ENCODE measurements around the gene TCF3. TPM values are rescaled to one million over a fixed set of nuclear protein-coding genes. Genes with fewer than 3 reads are reported as not detected.

Gene TCF3
- total RNA-seq, 2 donors from 2014 or later = 18.5 to 28.7 TPM

- Histone ChIP-seq H3K9me3 (no peaks in the 10 kb centered on the region), H3K36me3 (no peaks in the 10 kb centered on the region), H3K27ac (no peak overlapping the region), H3K4me3 (no peak overlapping the region), H3K4me1 (no peaks in the 10 kb centered on the region), H3K27me3 (no peaks in the 10 kb centered on the region)
- DNase-seq (ENCODE audit: low spot score) = no peak
- TF ChIP-seq CTCF (IDR thresholded peaks at IDR 0.05) = no peak
These were observed 6.6 kb upstream of the TCF3 start for GRCh38 chr19:1659084-1659427.

- H3K4me1 ChIP-seq = peaks cover 0 to 4% of the 10 kb centered on the region in 2 donors
- no peak for DNase-seq (ENCODE audit: low spot score)
- no peaks in the 10 kb centered on the region for H3K9me3 ChIP-seq
These were observed 6.0 kb upstream of the TCF3 start for GRCh38 chr19:1658150-1659083.

GRCh38 chr19:1657746-1658145, 5.3 kb upstream of the TCF3 start:
- Histone ChIP-seq H3K4me3 (no peak overlapping the region), H3K9me3 (no peaks in the 10 kb centered on the region), H3K27ac (no peak overlapping the region), H3K27me3 (no peaks in the 10 kb centered on the region), H3K36me3 (no peaks in the 10 kb centered on the region), H3K4me1 (peaks cover 0 to 6% of the 10 kb centered on the region in 2 donors)
- no peak for TF ChIP-seq CTCF (IDR thresholded peaks at IDR 0.05)
- DNase-seq (ENCODE audit: low spot score) = no peak

More at GRCh38 chr19:1658150-1659083, 6.0 kb upstream of the TCF3 start:
- H3K36me3 ChIP-seq = no peaks in the 10 kb centered on the region
- no peak for TF ChIP-seq CTCF (IDR thresholded peaks at IDR 0.05)
- no peak overlapping the region for H3K27ac ChIP-seq
- H3K4me3 ChIP-seq = no peak overlapping the region
- H3K27me3 ChIP-seq = no peaks in the 10 kb centered on the region

- no peak for TF ChIP-seq CTCF (IDR thresholded peaks at IDR 0.05)
- no peak overlapping the region for H3K4me3 ChIP-seq
- no peaks in the 10 kb centered on the region for H3K27me3 ChIP-seq
- peaks cover 0 to 6% of the 10 kb centered on the region in 2 donors for H3K4me1 ChIP-seq
- H3K9me3 ChIP-seq = no peaks in the 10 kb centered on the region
- H3K27ac ChIP-seq = no peak overlapping the region
- H3K36me3 ChIP-seq = no peaks in the 10 kb centered on the region
- DNase-seq (ENCODE audit: low spot score) = no peak
These were observed 4.6 kb upstream of the TCF3 start for GRCh38 chr19:1656988-1657536.

GRCh38 chr19:1655987-1656608, 3.7 kb upstream of the TCF3 start:
- Histone ChIP-seq H3K27me3 (no peaks in the 10 kb centered on the region), H3K4me1 (peaks cover 0 to 10% of the 10 kb centered on the region in 2 donors), H3K27ac (no peak overlapping the region), H3K4me3 (no peak overlapping the region), H3K36me3 (no peaks in the 10 kb centered on the region), H3K9me3 (no peaks in the 10 kb centered on the region)
- no peak for DNase-seq (ENCODE audit: low spot score)
- no peak for TF ChIP-seq CTCF (IDR thresholded peaks at IDR 0.05)

All from right atrium auricular region (tissue), 2 donors.